Endometrium (tissue), 2 donors: ENCODE measurements around the gene FHIP1B.
"Not testable (repeated sequence)": the region's sequence is repeated elsewhere in the genome, so short reads cannot be mapped to it uniquely, and the experiment has no call there.

Source experiments
- FAIRE-seq: peaks from 2 replicates; lab custom pipeline; 2012; peaks lifted over from hg19 to GRCh38; lab: Jason Lieb, UNC
- donor health status: control.
- donor health status: control.

FHIP1B gene

DNA sequence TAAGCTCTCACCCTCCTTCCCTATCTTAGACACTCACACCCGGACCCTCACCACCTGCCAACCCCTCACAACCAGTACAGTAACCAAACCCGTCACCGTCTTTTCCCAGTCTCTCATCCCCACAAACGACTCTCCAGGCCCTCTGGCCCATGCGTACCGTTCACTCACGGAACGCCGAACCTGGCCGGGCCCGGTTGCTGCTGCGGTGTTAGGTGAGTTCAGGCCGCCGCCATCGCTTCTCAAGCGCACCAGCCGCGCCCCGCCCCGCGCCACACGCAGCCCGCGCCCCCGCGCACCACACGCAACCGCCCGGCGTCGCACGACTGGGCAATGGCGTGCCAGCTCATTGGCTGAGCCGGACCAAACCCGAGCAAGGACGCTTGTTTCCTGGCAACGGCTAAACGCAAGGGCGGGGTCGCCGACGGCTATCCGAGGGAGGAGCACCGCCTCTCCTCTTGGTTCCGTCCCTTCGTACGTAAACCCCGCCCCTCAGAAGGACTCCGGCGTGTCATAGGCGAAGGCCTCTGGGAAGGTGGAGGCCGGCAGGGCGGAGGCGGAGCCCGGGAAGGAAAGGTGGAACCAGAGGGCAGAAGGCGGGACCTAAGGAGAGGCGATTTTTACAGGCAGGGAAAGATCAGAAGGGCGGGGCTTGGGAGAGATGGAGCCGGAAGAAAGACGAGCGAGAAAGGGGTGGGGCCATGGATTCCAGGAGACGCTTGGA lies at the start of gene FHIP1B:
TSS of gene FHIP1B (minus strand) at position 250 of the 721 bp plus-strand sequence. CDS start 10,120 bp downstream, outside the sequence.
- peak; percentile 99 for FAIRE-seq

DNA sequence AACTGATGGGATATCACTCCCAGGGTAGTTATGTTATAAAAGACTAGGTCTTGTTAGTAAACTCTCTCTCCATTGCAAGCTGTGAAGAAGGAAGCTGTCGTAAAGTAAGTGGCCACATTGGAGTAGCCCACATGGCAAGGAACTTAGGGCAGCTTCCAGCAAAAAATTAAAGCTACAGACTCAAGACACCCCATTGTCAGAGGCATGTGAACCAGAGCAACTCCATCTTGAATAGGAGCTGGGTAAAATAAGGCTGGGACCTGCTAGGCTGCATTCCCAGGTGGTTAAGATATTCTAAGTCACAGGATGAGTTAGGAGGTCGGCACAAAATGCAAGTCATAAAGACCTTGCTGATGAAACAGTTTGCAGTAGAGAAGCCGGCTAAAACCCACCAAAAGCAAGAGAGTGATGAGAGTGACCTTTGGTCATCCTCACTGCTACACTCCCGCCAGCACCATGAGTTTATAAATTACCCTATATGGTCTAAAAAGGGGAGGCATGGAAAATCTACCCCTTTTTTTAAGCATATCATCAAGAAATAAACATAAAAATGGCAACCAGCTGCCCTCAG lies 49.1 kb upstream of the FHIP1B start:
- no peak for FAIRE-seq

DNA sequence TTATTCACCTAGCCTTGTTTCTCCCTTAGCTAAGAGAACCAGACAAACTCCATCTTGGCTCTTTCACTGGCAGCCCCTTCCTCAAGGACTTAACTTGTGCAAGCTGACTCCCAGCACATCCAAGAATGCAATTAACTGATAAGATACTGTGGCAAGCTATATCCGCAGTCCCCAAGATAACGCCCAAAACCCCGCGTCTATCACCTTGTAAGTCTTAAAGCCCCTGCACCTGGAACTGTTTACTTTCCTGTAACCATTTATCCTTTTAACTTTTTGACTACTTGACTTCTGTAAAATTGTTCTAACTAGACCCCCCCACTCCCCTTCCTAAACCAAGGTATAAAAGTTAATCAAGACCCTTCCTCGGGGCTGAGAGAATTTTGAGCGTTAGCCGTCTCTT lies 46.4 kb upstream of the FHIP1B start:
- not testable (repeated sequence) for FAIRE-seq

DNA sequence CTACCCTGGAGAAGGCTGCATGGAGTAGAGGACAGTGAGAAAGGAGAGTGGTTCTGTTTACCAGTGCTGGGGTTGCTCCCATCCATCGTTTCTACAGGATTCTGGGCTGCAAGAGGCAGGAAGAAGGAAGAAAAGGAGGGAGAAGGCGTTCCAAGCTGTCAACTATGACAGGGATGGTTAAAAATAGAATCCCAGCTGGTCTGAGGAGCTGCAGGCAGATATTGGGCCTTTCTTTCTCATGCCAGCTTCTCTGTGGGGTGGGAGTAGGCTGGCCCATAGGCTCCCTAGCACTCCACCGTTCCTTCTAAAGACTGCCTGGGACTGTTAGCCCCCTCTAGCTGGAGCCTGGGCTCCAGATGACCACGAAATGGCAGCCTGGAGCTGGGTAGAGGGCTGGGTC lies 38.8 kb upstream of the FHIP1B start:
- FAIRE-seq = no peak

DNA sequence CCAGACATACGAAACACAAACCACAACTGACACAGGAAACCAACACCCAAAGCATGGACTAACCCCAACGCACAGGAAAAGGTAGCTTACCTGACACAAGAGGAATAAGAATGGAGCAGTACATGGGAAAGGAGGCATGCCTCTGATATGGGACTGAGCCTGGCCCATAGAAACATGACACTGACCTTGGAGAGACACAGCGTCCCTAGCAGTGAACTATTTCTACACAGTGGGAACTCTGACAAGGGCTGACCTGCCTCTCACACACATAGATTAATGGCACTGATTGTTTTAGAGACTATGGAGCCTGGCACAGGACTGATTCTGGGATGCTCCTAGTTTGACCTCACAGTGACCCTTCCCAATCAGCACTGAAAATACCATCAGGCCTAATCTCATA lies 37.2 kb upstream of the FHIP1B start:
- no peak for FAIRE-seq

DNA sequence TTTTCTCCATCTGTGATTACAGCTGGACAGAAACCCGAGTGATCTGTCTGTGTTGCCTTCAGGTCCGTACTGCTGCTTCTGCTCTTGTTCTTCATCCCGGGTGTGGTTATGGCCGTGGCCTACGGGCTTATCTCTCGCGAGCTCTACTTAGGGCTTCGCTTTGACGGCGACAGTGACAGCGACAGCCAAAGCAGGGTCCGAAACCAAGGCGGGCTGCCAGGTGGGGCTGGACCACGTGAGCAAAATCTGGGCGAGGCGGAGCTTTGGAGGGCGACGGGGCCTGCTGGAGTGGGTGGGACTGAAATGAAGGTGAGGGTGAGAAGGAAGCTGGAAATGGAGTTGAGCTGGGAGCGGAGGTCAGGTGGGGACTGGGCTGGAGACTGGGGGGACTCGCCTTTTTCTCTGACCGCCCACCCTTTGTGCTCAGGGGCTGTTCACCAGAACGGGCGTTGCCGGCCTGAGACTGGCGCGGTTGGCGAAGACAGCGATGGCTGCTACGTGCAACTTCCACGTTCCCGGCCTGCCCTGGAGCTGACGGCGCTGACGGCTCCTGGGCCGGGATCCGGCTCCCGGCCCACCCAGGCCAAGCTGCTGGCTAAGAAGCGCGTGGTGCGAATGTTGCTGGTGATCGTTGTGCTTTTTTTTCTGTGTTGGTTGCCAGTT lies 36.3 kb upstream of the FHIP1B start:
- FAIRE-seq = no peak

DNA sequence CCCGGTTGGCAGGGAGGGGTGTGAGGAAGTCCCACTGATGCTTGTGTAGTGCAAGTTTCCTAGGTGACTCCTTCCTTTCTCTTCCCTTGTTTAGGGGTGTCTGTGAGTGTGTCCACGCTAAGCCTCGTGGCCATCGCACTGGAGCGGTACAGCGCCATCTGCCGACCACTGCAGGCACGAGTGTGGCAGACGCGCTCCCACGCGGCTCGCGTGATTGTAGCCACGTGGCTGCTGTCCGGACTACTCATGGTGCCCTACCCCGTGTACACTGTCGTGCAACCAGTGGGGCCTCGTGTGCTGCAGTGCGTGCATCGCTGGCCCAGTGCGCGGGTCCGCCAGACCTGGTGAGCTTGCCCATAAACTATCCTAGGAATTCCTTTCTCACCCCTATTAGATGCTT lies 35.6 kb upstream of the FHIP1B start:
- FAIRE-seq = no peak

DNA sequence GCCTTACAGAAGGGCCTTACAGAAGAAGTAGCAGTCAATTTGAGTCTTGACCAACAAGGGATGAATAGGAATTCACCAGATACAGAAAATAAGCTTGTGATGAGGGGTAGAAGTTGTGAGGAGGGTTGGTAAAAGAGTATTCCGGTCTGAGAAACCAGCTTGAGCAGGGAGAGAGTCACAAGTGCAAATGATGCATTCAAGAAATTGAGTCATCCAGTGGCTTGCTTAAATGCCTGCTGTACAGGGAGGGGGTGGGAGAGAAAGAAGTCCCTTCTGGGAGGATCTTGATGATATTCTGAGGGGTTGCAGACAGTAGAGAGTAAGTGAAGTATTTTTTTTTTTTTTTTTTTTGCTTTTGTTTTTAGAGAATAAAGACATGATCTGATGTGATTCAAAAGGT lies 34.4 kb upstream of the FHIP1B start:
- FAIRE-seq = no peak

DNA sequence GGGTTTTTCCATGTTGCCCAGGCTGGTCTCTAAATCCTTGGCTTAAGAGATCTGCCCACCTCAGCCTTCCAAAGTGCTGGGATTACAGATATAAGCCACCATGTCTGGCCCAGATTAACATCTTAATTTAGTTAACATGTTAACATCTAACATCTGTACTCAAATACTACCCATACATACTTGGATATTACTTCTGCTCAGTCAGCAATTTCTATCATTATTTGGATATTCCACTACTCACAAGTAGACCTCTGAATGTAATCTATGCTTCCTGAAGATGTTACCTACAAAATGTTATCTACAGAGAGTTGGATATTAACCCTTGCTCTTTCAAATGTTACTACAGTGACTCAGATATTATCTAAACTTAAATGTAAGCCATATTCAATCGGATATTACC lies 29.2 kb upstream of the FHIP1B start:
- FAIRE-seq = no peak

DNA sequence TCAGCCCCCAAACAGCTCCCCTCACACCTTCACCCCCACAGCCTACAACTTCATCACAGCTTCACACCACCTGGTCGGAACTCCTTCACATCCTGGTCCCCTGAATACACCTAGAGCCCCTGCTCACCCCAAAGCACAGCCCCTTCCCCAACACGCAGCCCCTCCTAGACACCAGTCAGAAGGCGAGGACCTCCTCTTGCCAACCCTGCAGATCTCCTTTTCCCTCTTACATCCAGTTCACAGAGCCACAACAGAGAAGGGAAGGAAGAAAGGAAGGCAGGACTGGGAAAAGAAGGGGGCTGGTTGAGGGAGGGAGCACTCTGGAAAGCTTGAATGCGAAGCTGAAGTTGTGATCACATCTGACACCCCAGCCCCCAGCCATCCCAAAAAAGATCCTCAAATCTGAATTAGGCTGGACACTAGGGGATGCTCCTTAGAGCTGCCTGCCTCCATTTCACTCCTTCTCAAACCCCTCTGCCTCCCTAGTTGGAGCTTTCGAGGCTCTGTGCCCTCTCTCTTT lies 25.8 kb upstream of the FHIP1B start:
- FAIRE-seq = no peak

DNA sequence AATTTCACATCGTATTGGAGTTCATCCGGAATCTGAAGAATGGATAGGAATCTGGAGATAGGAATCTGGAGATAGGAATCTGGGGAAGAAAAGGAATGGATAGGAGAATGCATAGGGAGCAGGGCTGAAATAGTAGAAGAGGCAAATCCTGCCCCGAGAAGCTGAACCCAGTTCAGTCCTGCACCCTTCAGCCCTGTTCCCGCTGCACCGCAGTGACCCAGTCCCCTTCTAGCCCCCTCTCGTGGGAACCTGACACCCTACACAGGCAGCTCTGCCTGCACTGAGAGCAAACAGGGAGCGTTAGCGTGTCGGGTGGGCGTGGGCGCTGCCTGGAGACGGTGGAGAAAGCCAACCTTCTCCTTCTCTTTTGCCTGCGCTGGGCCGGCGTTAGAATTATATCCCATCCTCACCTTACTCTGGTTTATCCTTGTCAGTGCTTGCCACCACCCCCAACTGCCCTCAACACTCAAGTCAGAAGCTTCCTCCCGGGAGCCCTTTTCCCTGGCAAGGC lies 24.2 kb upstream of the FHIP1B start:
- no peak for FAIRE-seq

DNA sequence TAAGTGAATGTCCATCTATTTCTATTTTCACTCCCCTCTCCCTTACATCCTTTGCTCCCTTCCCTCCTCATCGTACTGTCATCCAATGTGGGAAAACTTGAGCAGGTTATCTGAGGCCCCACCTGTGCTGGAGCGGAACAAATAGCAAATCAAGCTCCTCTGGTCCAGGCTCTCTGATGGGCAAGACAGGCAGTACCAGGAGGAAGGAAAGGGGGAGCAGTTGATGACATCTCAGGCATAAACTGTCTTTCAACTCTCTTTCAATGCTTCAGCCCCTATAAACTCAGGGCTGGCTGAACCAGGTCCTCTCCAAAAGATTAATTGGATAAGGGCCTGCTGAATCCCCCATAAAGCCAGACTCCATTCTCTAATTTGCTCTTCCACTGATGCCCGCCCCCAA lies 23.7 kb upstream of the FHIP1B start:
- no peak for FAIRE-seq

DNA sequence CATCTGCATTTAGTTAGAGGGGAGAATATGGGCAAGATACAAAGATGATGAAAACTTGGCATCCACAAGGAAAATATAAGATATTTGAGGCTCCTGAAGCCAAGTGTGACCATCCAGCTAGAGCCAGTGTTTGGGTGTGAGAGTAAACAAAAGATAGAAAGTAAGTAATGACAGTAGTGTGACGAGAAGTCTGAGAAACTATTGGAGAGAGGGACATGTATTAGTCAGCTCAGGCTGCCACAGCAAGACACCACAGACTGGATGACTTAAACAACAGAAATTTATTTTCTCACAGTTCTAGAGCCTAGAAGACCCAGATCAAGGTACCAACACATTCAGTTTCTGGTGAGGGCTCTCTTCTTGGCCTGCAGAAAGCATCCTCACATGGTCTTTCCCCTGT lies 18.8 kb upstream of the FHIP1B start:
- no peak for FAIRE-seq

DNA sequence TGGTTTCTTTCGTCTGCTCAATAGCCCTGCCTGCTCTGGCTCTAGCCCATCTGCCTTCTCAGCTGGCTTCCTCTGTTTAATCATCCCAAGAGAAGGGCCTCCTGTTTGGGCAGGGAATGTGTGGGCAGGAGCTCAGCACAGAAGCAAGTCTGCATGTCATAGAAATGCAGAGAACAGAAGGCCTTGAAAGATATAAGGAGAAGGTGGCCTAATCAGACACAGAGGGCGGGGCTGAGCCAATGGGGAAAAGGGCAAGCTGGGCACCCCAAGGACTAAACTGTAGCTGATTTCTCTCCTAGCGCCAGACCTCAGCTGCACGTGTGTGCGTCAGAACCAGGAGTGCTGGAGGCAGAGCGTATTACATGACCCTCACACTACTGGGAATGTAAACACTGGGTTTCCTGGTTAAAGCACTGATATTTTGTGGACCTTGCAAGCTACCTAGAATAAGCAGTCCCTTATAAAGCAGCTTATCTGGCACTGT lies 17.6 kb upstream of the FHIP1B start:
- FAIRE-seq = no peak

DNA sequence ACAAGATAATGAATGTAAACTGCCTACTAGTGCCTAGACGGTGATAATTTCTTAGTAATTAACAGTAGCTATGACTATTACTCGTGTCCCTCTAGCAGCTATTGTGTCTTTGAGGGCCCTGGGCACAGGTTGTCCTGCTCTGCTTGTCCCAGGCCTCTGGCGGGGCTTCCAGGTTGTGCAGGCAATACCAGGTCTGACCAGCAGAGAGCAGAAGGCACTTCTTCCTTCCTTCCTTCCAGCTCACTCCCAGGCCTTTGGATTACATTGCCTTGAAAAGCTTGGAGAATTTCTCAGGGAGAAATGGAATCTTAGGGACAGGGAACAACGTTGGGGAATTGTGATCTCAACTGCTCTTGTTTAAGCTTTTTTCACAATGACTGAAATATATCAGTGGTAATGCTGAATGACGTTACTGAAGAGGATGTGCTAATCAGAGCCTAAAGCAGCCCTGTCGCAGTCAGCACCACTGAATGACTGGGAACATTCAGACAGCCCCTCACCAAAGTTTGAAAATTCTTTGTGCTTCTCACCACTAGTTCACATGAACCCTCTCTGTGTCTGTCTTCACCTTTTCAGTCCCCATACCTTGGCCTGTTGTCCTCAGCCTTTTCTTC lies 16.8 kb upstream of the FHIP1B start:
- no peak for FAIRE-seq

DNA sequence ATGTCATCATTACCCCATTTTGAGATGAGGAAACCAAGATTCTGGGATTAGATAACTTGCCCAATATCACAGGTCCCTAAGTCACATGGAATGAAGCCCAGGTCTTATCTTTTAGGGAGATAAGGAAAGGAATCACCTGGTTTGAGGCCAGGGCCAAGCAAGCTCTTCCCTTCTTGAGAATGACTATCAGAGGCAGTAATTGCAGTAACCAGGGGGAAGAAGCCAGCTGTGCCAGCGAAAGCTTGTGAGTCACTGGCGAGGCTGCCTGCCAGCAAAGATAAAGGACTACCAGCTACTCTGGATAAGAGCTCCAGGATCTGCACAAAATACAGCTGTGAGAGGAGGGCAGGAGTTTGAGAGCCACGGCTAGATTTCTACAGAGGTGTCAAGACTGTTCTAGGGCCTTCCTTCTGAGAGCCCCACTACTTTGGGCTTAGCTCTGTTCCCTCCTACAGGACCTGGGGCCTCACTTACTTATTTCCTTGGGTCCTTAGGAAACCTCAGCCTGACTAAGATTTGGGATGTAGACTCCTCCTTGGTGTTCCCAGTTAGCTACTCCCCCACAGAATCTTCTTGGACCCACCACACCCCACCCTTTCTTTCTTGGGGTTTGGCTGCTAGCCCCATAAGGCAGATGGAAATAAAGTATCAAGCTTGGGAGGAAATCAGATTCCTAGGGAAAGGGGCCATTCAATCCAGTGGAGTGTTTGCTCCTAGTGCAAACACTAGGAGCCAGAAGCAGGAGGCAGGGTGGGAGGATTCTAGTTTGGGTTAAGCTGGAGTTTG lies 15.5 kb upstream of the FHIP1B start:
- no peak for FAIRE-seq

DNA sequence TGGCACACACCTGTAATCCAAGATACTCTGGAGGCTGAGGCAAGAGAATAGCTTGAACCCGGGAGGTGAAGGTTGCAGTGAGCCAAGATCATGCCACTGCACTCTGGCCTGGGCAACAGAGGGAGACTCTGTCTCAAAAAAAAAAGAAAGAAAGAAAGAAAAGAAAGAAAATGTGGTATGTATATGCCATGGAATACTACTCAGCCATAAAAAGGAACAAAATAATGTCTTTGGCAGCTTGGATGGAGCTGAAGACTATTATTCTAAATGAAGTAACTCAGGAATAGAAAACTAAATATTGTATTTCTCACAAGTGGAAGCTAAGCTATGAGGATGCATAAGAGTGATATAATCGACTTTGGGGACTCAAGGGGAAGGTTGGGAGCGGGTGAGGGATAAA lies 14.5 kb upstream of the FHIP1B start:
- FAIRE-seq = not testable (repeated sequence)

DNA sequence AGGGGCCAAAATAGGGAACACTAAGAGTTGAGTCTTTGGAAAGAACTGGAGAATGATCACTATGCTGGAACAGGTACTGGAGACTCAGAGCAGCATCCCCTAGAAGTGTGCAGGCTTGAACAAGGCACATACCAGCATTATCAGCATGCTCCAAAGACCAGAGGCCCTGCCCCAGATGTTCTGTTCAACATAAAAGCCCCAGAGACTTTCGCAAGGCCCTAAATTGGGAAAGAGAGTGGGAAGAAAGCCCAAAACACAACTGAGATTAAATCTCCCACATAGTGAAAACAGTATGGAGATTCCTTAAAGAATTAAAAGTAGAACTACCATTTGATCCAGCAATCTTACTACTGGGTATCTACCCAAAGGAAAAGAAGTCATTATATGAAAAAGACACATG lies 13.8 kb upstream of the FHIP1B start:
- FAIRE-seq = no peak

DNA sequence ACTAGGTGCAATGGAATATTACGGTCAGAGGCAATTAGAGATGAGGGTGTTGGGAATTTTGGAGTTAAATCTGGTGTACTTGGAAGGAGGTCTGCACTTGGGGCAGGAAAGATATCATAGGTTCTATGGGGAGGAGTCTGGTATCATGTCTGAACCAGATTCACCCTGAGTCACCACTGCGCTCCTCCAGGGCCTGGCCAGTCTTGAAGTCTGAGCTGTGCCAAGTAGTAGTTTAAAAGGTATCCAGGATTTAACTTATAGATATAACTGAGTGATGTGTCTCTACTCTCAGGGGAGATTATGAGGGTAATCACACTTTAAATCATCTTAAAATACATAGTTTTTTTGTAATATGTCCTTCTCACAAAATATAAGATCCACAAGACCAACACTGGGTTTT lies 11.1 kb upstream of the FHIP1B start:
- FAIRE-seq = no peak

DNA sequence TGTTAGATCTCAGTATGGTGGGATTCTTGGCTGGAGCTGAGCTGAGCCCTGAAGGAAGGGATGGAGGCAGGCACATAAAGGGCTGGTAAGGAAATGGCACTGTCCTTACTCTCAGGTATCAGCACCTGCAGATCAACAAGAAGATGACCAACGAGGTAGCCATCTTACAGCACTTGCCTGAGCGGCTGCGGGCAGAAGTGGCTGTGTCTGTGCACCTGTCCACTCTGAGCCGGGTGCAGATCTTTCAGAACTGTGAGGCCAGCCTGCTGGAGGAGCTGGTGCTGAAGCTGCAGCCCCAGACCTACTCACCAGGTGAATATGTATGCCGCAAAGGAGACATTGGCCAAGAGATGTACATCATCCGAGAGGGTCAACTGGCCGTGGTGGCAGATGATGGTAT lies 6.9 kb upstream of the FHIP1B start:
- no peak for FAIRE-seq

DNA sequence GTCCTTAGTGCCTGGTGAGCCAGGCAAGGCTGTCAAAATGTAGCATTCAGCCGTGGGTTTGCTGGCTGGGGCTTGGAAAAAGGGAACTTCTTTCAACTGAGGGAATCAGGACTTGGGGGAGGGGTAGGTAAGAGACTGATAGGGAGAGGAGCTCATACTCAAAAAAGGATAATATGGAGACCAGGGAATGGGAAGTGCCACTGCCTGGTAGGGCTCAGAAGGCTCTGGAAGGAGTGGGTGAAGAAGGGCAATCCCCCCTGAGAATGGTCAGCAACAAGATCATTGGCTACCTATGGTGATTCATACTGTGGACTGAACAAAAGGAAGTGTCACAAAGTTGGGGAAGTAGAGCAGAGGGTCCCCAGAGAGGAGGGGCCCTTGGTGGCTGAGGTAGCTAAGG lies 6.3 kb upstream of the FHIP1B start:
- no peak for FAIRE-seq

DNA sequence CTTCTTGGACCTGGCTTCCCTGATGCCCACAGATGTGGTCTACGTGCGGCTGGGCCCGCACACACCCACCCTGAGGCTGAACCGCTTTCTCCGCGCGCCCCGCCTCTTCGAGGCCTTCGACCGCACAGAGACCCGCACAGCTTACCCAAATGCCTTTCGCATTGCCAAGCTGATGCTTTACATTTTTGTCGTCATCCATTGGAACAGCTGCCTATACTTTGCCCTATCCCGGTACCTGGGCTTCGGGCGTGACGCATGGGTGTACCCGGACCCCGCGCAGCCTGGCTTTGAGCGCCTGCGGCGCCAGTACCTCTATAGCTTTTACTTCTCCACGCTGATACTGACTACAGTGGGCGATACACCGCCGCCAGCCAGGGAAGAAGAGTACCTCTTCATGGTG lies 5.7 kb upstream of the FHIP1B start:
- FAIRE-seq = no peak
